SK-N-SH treated with all-trans-retinoic acid at 6 μM for 48 hours (cell line): ENCODE measurements around the gene CENPP.

ENCODE experiments used
- ATAC-seq: fragments of 200-7000 bp; cut with Tn5 transposase; 3 replicates; pipeline ENCODE4 v1.9.1; 2020; ENCODE audit warnings: mild to moderate bottlenecking, moderate library complexity
- BACH2 ChIP-seq: fragments of 250-450 bp; sonication (Bioruptor Pico); IDR thresholded peaks from 2 replicates; pipeline ENCODE4 v1.9.0; 2021; ENCODE audit warnings: mild to moderate bottlenecking, borderline replicate concordance
- CREB5 ChIP-seq: fragments of 250-450 bp; sonication (Bioruptor Pico); IDR thresholded peaks from 2 replicates; pipeline ENCODE4 v1.5.1; 2020; ENCODE audit warnings: low read depth, mild to moderate bottlenecking, moderate library complexity
- CSDC2 ChIP-seq: fragments of 250-450 bp; sonication (Bioruptor Pico); IDR thresholded peaks from 2 replicates; pipeline ENCODE4 v1.5.0; 2020; ENCODE audit warnings: mild to moderate bottlenecking, moderate library complexity
- CSRNP3 ChIP-seq: fragments of 250-450 bp; sonication (Bioruptor Pico); IDR thresholded peaks from 2 replicates; pipeline ENCODE4 v1.5.1; 2021; ENCODE audit warnings: mild to moderate bottlenecking, moderate library complexity
- ESRRG ChIP-seq: fragments of 250-450 bp; sonication (Bioruptor Pico); IDR thresholded peaks from 2 replicates; pipeline ENCODE4 v1.6.1; 2021; ENCODE audit warnings: mild to moderate bottlenecking
- GLIS3 ChIP-seq: fragments of 250-450 bp; sonication (Bioruptor Pico); IDR thresholded peaks from 2 replicates; pipeline ENCODE4 v1.5.0; 2020; ENCODE audit warnings: mild to moderate bottlenecking, moderate library complexity
- ISL1 ChIP-seq: fragments of 250-450 bp; sonication (Bioruptor Pico); IDR thresholded peaks from 2 replicates; pipeline ENCODE4 v2.1.2; 2022; ENCODE audit warnings: mild to moderate bottlenecking, moderate library complexity
- OSR1 ChIP-seq: fragments of 250-450 bp; sonication (Bioruptor Pico); IDR thresholded peaks from 2 replicates; pipeline ENCODE4 v1.8.0; 2022; ENCODE audit warnings: moderate library complexity, mild to moderate bottlenecking, inconsistent platforms
- PPARA ChIP-seq: fragments of 250-450 bp; sonication (Bioruptor Pico); IDR thresholded peaks from 2 replicates; pipeline ENCODE4 v1.5.0; 2020; ENCODE audit warnings: mild to moderate bottlenecking, borderline replicate concordance
- RARB ChIP-seq: fragments of 250-450 bp; sonication (Bioruptor Pico); IDR thresholded peaks from 2 replicates; pipeline ENCODE4 v1.8.0; 2021; ENCODE audit warnings: mild to moderate bottlenecking, moderate library complexity
- TCF4 ChIP-seq: fragments of 250-450 bp; sonication (Bioruptor Pico); IDR thresholded peaks from 2 replicates; pipeline ENCODE4 v1.8.0; 2021; ENCODE audit warnings: mild to moderate bottlenecking, moderate library complexity, borderline replicate concordance
- TSHZ2 ChIP-seq: fragments of 250-450 bp; sonication (Bioruptor Pico); IDR thresholded peaks from 2 replicates; pipeline ENCODE4 v1.5.0; 2020; ENCODE audit warnings: mild to moderate bottlenecking, moderate library complexity
- ZC3H10 ChIP-seq: fragments of 250-450 bp; sonication (Bioruptor Pico); IDR thresholded peaks from 2 replicates; pipeline ENCODE4 v1.5.1; 2021; ENCODE audit warnings: mild to moderate bottlenecking, moderate library complexity
- ZFP3 ChIP-seq: fragments of 250-450 bp; sonication (Bioruptor Pico); IDR thresholded peaks from 2 replicates; pipeline ENCODE4 v1.5.0; 2020; ENCODE audit warnings: mild to moderate bottlenecking, moderate library complexity
- ZFP30 ChIP-seq: fragments of 450-650 bp; formaldehyde crosslinking; IDR thresholded peaks from 2 replicates; pipeline ENCODE4 v1.5.0; 2022; ENCODE audit warnings: mild to moderate bottlenecking, moderate library complexity
- ZNF565 ChIP-seq: fragments of 450-650 bp; formaldehyde crosslinking; conservative IDR thresholded peaks from 2 replicates; pipeline ENCODE4 v1.5.0; 2020; ENCODE audit warnings: low read depth, mild to moderate bottlenecking, moderate library complexity
- TF ChIP-seq, protein P1 (sequence below): fragments of 250-450 bp; sonication (Bioruptor Pico); IDR thresholded peaks from 2 replicates; pipeline ENCODE4 v1.8.0; 2020; ENCODE audit warnings: mild to moderate bottlenecking, moderate library complexity, borderline replicate concordance

Gene CENPP

GRCh38 chr9:92601451-92601850, 275.7 kb downstream of the CENPP start:
- no peak for ATAC-seq
- no peak for TF ChIP-seq RARB (CRISPR knock-in tag)
- no peak for TF ChIP-seq ZC3H10 (CRISPR knock-in tag)
- TF ChIP-seq CSRNP3: no peak
- no peak for TF ChIP-seq PPARA (CRISPR knock-in tag)
- TF ChIP-seq ESRRG (CRISPR knock-in tag): no peak
- TF ChIP-seq CSDC2 (CRISPR knock-in tag): no peak
- no peak for TF ChIP-seq TSHZ2 (CRISPR knock-in tag)
- no peak for TF ChIP-seq BACH2
- TF ChIP-seq ISL1: no peak
- TF ChIP-seq GLIS3: no peak
- TF ChIP-seq, protein P1, sequence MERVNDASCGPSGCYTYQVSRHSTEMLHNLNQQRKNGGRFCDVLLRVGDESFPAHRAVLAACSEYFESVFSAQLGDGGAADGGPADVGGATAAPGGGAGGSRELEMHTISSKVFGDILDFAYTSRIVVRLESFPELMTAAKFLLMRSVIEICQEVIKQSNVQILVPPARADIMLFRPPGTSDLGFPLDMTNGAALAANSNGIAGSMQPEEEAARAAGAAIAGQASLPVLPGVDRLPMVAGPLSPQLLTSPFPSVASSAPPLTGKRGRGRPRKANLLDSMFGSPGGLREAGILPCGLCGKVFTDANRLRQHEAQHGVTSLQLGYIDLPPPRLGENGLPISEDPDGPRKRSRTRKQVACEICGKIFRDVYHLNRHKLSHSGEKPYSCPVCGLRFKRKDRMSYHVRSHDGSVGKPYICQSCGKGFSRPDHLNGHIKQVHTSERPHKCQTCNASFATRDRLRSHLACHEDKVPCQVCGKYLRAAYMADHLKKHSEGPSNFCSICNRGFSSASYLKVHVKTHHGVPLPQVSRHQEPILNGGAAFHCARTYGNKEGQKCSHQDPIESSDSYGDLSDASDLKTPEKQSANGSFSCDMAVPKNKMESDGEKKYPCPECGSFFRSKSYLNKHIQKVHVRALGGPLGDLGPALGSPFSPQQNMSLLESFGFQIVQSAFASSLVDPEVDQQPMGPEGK: no peak
- no peak for TF ChIP-seq CREB5 (CRISPR knock-in tag)
- TF ChIP-seq ZNF565: no peak
- TF ChIP-seq TCF4 (CRISPR knock-in tag): no peak
- TF ChIP-seq ZFP3 (CRISPR knock-in tag): no peak

DNA sequence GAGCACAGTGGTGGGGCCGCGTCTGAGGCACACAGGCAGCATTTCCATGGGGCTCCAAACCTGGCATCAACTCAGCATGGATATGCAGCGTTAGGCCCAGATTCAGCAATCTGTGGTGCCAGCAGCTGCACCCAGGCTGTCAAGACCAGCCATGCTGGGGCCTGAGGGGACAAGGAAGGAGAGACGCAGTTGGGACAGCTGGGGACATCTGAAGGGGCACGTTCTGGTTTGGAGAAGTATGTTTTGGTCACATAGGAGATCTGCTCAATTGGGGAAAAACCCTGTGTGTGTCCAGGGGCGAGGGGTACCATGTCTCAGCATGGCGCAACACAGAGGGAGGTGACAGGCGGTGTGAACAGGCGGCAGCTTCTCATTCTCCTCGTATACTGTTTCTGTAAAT, 276.7 kb downstream of the CENPP start:
- TF ChIP-seq ZFP3 (CRISPR knock-in tag): no peak
- TF ChIP-seq OSR1 (CRISPR knock-in tag): no peak
- no peak for ATAC-seq

DNA sequence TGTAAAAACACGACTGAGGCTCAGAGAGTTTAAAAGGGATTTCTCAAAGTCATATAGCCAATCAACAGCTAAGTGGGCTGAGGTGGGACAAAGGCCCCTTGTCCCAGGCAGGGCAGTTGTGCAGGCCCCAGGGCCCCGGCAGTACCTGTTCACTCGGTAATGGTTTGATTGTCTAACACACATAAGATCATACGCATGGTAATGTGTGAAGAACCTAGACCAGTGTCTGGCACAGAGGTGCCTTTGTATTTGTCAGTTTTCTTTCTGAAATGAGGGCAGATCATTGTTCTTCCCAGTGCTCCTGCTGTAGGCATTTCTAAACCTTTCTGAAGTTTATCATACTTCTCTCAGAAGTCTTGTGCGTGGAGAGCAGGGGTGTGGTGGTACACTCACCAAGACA, 277.3 kb downstream of the CENPP start:
- ATAC-seq: no peak

GRCh38 chr9:92603990-92604389, 278.2 kb downstream of the CENPP start:
- TF ChIP-seq ZNF565 (no peak), ZFP30 (CRISPR knock-in tag) (no peak), BACH2 (no peak), OSR1 (CRISPR knock-in tag) (no peak), CREB5 (CRISPR knock-in tag) (no peak), CSDC2 (CRISPR knock-in tag) (no peak), CSRNP3 (no peak), ZC3H10 (CRISPR knock-in tag) (no peak)
- ATAC-seq: no peak

More for the DNA sequence above, 277.3 kb downstream of the CENPP start:
- TF ChIP-seq ZFP3 (CRISPR knock-in tag) (no peak), OSR1 (CRISPR knock-in tag) (no peak), ISL1 (no peak), CSRNP3 (no peak), TCF4 (CRISPR knock-in tag) (no peak)
